Endodermal cell (in vitro differentiated cells): ENCODE measurements around the gene C19orf12. TPM values are rescaled to one million over a fixed set of nuclear protein-coding genes. Genes with fewer than 3 reads are reported as not detected.
"Not testable (repeated sequence)": the region's sequence is repeated elsewhere in the genome, so short reads cannot be mapped to it uniquely, and the experiment has no call there.

Source experiments
- DNase-seq: peaks from one replicate; pipeline ENCODE4 v3.0.0-alpha.2; 2017
- H3K27ac ChIP-seq: 2 replicates; pipeline ENCODE4 v1.5.1; 2013; ENCODE audit warnings: mild to moderate bottlenecking, low read depth, low read length, moderate library complexity
- H3K27me3 ChIP-seq: 2 replicates; pipeline ENCODE4 v1.6.1; 2013; ENCODE audit warnings: mild to moderate bottlenecking, low read length, moderate library complexity; ENCODE audit not compliant: insufficient read depth, control insufficient read depth, poor library complexity, severe bottlenecking
- H3K36me3 ChIP-seq: 2 replicates; pipeline ENCODE4 v1.7.0; 2013; ENCODE audit warnings: mild to moderate bottlenecking, low read length, moderate library complexity; ENCODE audit not compliant: control insufficient read depth, insufficient read depth
- H3K4me1 ChIP-seq: one replicate; pipeline ENCODE4 v1.7.0; 2013; ENCODE audit warnings: low read length; ENCODE audit not compliant: control insufficient read depth, insufficient read depth
- H3K4me3 ChIP-seq: 2 replicates; pipeline ENCODE4 v1.5.1; 2013; ENCODE audit warnings: mild to moderate bottlenecking, low read length, moderate library complexity
- H3K9ac ChIP-seq: 2 replicates; pipeline ENCODE4 v1.6.1; 2013; ENCODE audit warnings: mild to moderate bottlenecking, low read length, moderate library complexity; ENCODE audit not compliant: poor library complexity, severe bottlenecking; ENCODE audit errors: extremely low read depth
- H3K9me3 ChIP-seq: 2 replicates; pipeline ENCODE4 v1.6.1; 2013; ENCODE audit warnings: mild to moderate bottlenecking, low read length, moderate library complexity; ENCODE audit not compliant: control insufficient read depth
- H3K27ac Mint-ChIP-seq: 2 replicates; pipeline ENCODE4 v1.8.0; 2020; ENCODE audit warnings: mixed read lengths
- H3K27me3 Mint-ChIP-seq: 2 replicates; pipeline ENCODE4 v1.8.0; 2021; ENCODE audit warnings: mild to moderate bottlenecking, mixed read lengths; ENCODE audit not compliant: insufficient read depth
- H3K36me3 Mint-ChIP-seq: 2 replicates; pipeline ENCODE4 v1.8.0; 2020; ENCODE audit warnings: low read depth, mixed read lengths
- H3K4me1 Mint-ChIP-seq: 2 replicates; pipeline ENCODE4 v1.8.0; 2020; ENCODE audit warnings: mixed read lengths
- H3K4me3 Mint-ChIP-seq: 2 replicates; pipeline ENCODE4 v1.8.0; 2020; ENCODE audit warnings: mild to moderate bottlenecking, moderate library complexity, mixed read lengths
- H3K9me3 Mint-ChIP-seq: 2 replicates; pipeline ENCODE4 v1.8.0; 2020; ENCODE audit warnings: mild to moderate bottlenecking, mixed read lengths
- WGBS, 2 experiments: methylation state at CpG; one replicate each; pipeline versions ENCODE4 v1.1.5 to v1.1.7; 2013; ENCODE audit warnings: missing lambda C conversion rate in 2 of 2, mixed read lengths in 1 of 2; ENCODE audit not compliant: insufficient coverage in 1 of 2, insufficient read length in 1 of 2; 5-methylcytosine and 5-hydroxymethylcytosine counted together
- total RNA-seq, 2 donors: library from RNA; stranded (reverse); fragmentation: NEBNext Ultra II Directional in 1 of 2; extraction: Animal tissue kit (Norgen Biotek cat#: 25700) in 1 of 2; gene quantifications; 2 replicates in 1 of 2; 3 replicates in 1 of 2; pipeline ENCODE4 v1.2.1, GENCODE V29; 2021
- TF ChIP-seq, protein P1 (sequence below): fragments of 200-600 bp; sonication (generic); conservative IDR thresholded peaks from 2 replicates; pipeline ENCODE4 v1.5.0; 2021; ENCODE audit warnings: antibody characterized with exemption, mild to moderate bottlenecking

Gene C19orf12
- total RNA-seq, 2 donors from 2014 or later, result 18.9 to 22.9 TPM

DNA sequence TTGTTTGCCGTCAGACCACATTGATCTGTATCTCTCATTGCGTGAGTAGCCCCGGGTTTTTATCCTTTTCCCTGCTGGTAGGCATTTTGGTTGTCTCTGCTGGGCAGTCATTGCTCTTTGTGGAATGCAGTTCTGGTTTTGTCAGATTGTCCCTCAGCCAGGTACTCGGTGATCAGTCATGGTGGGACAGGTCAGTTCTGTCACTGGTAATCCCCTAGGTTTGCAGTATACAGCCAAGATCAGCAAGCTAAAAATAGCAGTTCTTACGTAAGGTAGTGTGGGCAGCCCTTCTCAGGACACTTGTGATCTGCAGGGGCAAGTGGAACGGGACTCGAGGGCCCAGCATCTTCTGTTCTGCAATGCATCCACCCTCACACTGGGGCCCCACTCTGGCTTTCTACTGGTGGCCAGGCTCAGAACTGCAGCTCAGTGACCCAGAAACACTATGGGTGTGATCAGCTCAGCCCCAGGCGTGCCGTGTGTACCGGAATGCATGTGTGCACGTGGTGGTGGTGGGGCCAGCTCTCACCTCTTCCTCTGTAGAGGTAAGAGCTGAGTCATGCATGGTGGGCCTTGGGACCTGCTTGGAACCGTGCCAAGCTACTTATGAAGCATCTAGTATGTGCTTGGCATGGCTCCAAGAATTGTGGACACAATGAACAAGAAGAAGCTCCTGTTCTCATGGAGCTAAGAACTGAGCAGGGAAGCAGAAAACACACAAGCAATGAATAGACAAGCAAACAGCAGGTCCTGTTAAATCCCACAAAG, 43.5 kb downstream of the C19orf12 start:
- TF ChIP-seq, protein P1, sequence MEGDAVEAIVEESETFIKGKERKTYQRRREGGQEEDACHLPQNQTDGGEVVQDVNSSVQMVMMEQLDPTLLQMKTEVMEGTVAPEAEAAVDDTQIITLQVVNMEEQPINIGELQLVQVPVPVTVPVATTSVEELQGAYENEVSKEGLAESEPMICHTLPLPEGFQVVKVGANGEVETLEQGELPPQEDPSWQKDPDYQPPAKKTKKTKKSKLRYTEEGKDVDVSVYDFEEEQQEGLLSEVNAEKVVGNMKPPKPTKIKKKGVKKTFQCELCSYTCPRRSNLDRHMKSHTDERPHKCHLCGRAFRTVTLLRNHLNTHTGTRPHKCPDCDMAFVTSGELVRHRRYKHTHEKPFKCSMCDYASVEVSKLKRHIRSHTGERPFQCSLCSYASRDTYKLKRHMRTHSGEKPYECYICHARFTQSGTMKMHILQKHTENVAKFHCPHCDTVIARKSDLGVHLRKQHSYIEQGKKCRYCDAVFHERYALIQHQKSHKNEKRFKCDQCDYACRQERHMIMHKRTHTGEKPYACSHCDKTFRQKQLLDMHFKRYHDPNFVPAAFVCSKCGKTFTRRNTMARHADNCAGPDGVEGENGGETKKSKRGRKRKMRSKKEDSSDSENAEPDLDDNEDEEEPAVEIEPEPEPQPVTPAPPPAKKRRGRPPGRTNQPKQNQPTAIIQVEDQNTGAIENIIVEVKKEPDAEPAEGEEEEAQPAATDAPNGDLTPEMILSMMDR, result peak; percentile 44
- no peaks in the 10 kb centered on the region for H3K9me3 Mint-ChIP-seq
- no peaks in the 10 kb centered on the region for H3K9me3 ChIP-seq
- WGBS, 2 experiments, result 90 to 91% methylated on average over 8 to 12 of the region's 12 CpGs
- no peak overlapping the region for H3K4me3 Mint-ChIP-seq
- peaks cover under 1% of the 10 kb centered on the region for H3K27me3 ChIP-seq
- DNase-seq, result peak; percentile 59
- H3K4me1 ChIP-seq, result peaks cover 2% of the 10 kb centered on the region
- no peak overlapping the region for H3K9ac ChIP-seq
- no peak overlapping the region for H3K27ac ChIP-seq
- H3K36me3 ChIP-seq, result no peaks in the 10 kb centered on the region
- H3K4me1 Mint-ChIP-seq, result peaks cover 7% of the 10 kb centered on the region
- H3K27ac Mint-ChIP-seq, result no peak overlapping the region
- no peaks in the 10 kb centered on the region for H3K36me3 Mint-ChIP-seq
- no peaks in the 10 kb centered on the region for H3K27me3 Mint-ChIP-seq
- H3K4me3 ChIP-seq, result no peak overlapping the region

DNA sequence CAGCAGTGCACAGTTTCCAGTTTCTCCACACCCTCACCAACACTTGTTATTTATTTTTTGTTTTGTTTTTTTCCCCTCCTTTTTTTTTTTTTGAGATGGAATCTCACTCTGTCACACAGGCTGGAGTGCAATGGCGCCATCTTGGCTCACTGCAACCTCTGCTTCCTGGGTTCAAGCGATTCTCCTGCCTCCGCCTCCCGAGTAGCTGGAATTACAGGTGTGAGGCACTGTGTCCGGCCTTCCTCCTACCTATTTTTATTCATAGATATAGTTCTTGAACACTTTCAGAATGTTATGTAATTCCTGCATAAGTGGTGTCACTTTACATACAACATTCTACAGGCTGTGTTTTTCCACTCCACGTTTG, 44.1 kb downstream of the C19orf12 start:
- 95 to 98% methylated on average over 5 to 6 of the region's 6 CpGs for WGBS, 2 experiments
- not testable (repeated sequence) for H3K4me1 Mint-ChIP-seq, H3K9ac ChIP-seq, H3K27ac ChIP-seq, H3K27me3 ChIP-seq, H3K27ac Mint-ChIP-seq, H3K9me3 ChIP-seq, H3K9me3 Mint-ChIP-seq, H3K27me3 Mint-ChIP-seq, H3K4me1 ChIP-seq, H3K4me3 Mint-ChIP-seq, H3K4me3 ChIP-seq, DNase-seq, H3K36me3 ChIP-seq, H3K36me3 Mint-ChIP-seq

DNA sequence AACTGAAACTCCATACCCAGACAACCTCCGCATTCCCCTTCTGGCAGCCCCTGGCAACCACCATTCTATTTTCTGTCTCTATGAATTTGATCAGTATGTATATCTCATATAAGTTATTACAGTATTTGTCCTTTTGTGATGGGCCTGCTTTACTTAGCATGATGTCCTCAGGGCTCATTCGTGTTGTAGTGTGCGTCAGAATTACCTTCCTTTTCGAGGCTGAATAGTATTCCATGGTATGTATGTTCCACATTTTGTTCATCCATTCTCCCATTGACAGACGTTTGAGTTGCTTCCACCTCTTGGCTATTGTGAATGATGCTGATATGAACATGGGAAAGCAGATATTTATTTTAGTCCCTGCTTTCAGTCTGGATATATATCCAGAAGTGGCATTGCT, 44.8 kb downstream of the C19orf12 start:
- H3K27ac Mint-ChIP-seq, result no peak overlapping the region
- H3K36me3 ChIP-seq, result no peaks in the 10 kb centered on the region
- TF ChIP-seq, protein P1, result no peak
- H3K4me1 ChIP-seq, result peaks cover 4% of the 10 kb centered on the region
- DNase-seq, result no peak
- H3K4me3 Mint-ChIP-seq, result no peak overlapping the region
- no peak overlapping the region for H3K4me3 ChIP-seq
- H3K9ac ChIP-seq, result no peak overlapping the region
- peaks cover 12% of the 10 kb centered on the region for H3K27me3 ChIP-seq
- peaks cover 9% of the 10 kb centered on the region for H3K4me1 Mint-ChIP-seq
- no peak overlapping the region for H3K27ac ChIP-seq
- WGBS, 2 experiments, result 84 to 100% methylated on average over 4 to 5 of the region's 5 CpGs
- no peaks in the 10 kb centered on the region for H3K9me3 Mint-ChIP-seq
- no peaks in the 10 kb centered on the region for H3K27me3 Mint-ChIP-seq
- no peaks in the 10 kb centered on the region for H3K9me3 ChIP-seq
- no peaks in the 10 kb centered on the region for H3K36me3 Mint-ChIP-seq
